GM19463 (cell line): ENCODE results near the gene EXT2.

Source experiments
- ATAC-seq: cut with Tn5 transposase; IDR thresholded peaks from one replicate; pipeline ENCODE4 v1.9.1; 2021; ENCODE audit warnings: mild to moderate bottlenecking, moderate library complexity; ENCODE audit not compliant: unreplicated experiment

The EXT2 gene

DNA sequence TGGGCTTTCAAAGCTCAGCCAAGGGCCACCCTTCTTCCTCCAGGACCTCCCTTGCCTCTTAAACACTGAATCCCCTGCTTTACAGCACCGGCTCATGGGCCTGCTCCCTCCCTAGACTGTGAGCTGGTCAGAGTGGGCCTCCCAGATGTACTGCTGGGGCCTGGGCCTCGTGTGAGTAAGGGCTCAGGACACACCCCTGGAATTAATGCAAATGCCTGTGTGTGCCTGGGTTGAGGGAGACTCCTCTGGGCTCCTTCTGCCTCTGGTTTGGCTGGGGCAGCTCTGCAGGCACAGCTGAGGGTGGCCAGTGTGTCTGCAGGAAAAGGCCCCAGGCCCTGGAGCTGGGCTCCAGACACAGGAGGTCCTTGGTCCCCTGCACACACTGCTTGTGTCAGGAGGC, 190.3 kb downstream of the EXT2 start:
- no peak for ATAC-seq

DNA sequence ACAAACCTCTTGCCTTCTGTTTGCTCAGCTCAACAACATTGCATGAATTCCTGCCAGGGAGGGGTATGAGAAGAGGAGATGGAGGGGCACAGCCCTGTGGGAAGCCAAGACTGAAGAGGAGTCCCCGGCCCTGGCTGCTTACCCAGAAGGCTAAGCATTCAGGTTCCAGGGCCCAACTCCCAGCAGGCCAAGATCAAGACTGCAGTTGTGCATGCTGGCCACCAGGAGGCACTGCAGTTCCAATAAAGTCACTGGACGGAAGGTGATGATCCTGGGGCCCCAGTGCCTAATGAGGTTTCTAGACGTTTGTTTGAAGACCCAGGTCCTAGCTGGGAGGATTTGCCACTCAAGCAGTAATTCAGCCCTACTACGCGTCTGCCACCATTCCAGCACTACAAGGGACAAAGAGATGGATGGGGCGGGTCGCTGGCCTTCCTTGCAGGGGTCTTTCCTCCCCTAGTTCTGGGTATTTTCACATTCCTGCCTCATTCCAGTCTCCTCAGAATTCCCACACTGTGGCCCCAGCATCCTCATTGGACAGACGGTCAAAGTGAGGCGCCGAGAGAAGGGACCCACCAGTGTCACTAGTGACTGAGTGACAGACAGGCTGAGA, 190.9 kb downstream of the EXT2 start:
- peak; percentile 66 for ATAC-seq

DNA sequence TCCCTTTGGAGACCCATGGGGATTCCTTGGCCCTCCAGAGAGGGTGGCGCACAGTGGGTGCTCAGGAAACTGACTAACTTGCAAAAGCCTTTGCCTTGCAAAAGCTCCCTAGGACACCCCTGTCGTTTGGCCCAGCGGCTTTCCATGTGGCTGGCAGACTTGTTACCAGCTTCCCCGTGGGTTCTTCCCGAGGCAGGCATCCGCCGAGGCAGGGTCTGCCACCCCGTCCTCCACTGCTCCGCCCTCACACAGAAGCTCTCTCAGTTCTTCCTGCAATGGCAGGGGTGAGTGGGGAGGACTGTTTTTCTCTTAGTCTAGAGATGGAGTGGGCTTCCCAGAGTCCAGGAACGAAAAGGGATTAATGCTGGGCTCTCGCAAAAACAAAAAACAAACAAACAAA, 191.4 kb downstream of the EXT2 start:
- no peak for ATAC-seq

DNA sequence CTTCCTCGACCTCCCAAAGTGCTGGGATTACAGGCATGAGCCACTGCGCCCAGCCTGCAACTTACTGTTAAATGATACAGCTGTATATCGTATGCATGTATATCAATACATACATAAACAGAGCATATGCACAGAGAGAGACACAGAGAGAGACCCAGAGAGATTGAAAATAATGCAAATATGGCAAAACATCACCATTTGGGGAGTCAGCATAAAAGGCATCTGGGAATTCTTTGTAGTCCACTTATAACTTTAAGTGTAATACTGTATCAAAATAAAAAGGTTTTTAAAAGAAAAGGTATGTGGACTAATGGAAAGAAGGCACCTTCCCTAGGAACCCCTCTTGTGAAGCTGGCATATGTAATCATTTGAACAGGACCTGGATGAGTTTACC, 192.7 kb downstream of the EXT2 start:
- ATAC-seq = no peak

DNA sequence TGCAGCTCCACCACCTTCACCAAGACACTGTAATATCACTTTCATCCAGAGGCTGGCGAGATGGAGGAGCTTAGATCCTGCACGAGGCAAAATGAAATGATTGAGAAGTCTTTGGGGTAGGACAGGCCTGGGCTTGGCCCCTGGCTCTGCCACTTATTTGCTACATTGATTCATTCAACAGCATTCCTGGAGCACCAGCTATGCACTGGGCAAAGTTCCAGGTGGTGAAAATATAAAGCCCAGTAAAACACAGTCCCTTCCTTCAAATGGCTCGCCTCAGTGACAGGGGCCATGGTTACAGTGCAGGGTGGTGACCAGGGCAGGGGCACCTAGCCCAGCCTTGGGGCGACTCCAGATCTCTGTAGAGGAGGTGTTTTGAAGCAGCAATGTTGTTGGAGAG, 194.7 kb downstream of the EXT2 start:
- no peak for ATAC-seq
